RWPE2 (cell line): ENCODE results near the gene ALG9.

Experiments
- ATAC-seq: fragments of 200-7000 bp; cut with Tn5 transposase; 3 replicates; pipeline ENCODE4 v1.9.1; 2021; ENCODE audit warnings: low read depth
- DNase-seq: peaks from one replicate; pipeline ENCODE4 v3.0.0-alpha.2; 2020; ENCODE audit warnings: low spot score
- H3K27ac ChIP-seq: fragments of 450-650 bp; 2 replicates; pipeline ENCODE4 v1.5.1; 2017; ENCODE audit warnings: mild to moderate bottlenecking; ENCODE audit not compliant: poor library complexity, severe bottlenecking
- H3K27me3 ChIP-seq: fragments of 250-450 bp; sonication (Bioruptor Pico); 2 replicates; pipeline ENCODE4 v1.5.1; 2021; ENCODE audit warnings: mild to moderate bottlenecking, moderate library complexity; ENCODE audit not compliant: insufficient read depth, poor library complexity, severe bottlenecking
- H3K36me3 ChIP-seq: fragments of 250-450 bp; sonication (Bioruptor Pico); 2 replicates; pipeline ENCODE4 v1.5.1; 2020; ENCODE audit warnings: low read depth, mild to moderate bottlenecking, moderate library complexity
- H3K4me1 ChIP-seq: fragments of 250-450 bp; sonication (Bioruptor Pico); 2 replicates; pipeline ENCODE4 v1.5.1; 2021; ENCODE audit warnings: mild to moderate bottlenecking, moderate library complexity; ENCODE audit not compliant: insufficient read depth, poor library complexity, severe bottlenecking
- H3K4me3 ChIP-seq: fragments of 250-450 bp; sonication (Bioruptor Pico); 2 replicates; pipeline ENCODE4 v1.5.1; 2021; ENCODE audit warnings: mild to moderate bottlenecking, moderate library complexity; ENCODE audit not compliant: severe bottlenecking
- H3K9me3 ChIP-seq: fragments of 250-450 bp; sonication (Bioruptor Pico); 2 replicates; pipeline ENCODE4 v1.5.1; 2021; ENCODE audit warnings: mild to moderate bottlenecking, moderate library complexity; ENCODE audit not compliant: severe bottlenecking
- CTCF ChIP-seq: fragments of 450-650 bp; IDR thresholded peaks from one replicate; pipeline ENCODE4 v1.5.1; 2017; ENCODE audit warnings: mild to moderate bottlenecking, moderate library complexity; ENCODE audit not compliant: poor library complexity, severe bottlenecking

The ALG9 gene

GRCh38 chr11:111912535-111912934, 41.2 kb upstream of the ALG9 start, which contains the start of gene HSPB2:
Gene HSPB2 (plus strand): TSS chr11:111912734. CDS start chr11:111912830, 96 bp downstream.
- H3K36me3 ChIP-seq = no peaks in the 10 kb centered on the region
- H3K27me3 ChIP-seq = no peaks in the 10 kb centered on the region
- ATAC-seq (no peak), DNase-seq (no peak)
- no peak for TF ChIP-seq CTCF
- H3K4me3 ChIP-seq = no peak within 1 kb of the TSS
- peaks cover 10% of the 10 kb centered on the region for H3K4me1 ChIP-seq
- peak within 1 kb of the TSS; percentile 11 for H3K27ac ChIP-seq
- no peaks in the 10 kb centered on the region for H3K9me3 ChIP-seq

DNA sequence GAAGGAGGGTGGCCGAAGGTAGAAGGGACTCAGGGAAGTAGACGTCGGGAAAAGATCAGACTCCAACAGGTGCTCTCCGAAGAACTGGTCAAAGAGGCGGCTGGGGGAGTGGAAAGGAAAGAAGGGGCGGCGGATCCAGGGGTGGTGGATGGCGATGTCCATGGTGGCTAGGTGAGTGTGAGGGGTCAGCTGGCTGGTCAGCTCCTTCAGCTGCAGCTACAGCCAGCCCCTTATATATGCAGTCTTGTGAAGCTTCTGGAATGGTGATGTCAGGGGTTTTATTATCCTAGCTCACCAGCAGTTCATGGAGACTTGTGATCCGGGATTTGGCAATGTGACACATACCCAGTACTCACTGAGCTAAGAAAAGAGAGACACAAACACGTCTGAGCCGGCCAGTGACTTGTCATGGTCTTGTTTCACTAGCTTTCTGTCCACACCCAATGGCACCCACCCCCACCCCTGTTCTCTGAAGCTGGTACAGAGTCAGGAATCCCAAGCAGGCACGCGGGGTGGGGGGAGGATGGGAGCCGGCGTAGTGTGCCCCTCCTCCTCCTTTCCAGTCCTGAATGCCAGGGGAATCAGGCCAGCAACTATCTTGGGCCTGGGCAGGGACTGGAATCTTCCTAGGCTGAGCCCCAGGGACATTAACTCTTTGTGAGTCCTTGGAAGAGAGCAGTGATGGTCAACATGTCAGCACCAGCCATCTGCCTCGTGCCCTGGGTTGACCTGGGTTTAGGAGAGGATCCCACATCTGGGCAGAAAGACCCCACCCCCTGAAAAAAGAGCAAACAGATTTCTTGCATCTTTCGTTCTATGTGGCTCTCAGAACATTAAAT, 40.4 kb upstream of the ALG9 start, which contains the start of gene CRYAB:
CRYAB (minus strand) TSS at position 208 of the 839 bp plus-strand sequence; CDS start at position 162, 46 bp downstream.
- peak within 1 kb of the TSS; percentile 11 for H3K27ac ChIP-seq
- H3K4me3 ChIP-seq = no peak within 1 kb of the TSS
- peaks cover 10% of the 10 kb centered on the region for H3K4me1 ChIP-seq
- DNase-seq (peak; percentile 68), ATAC-seq (peak; percentile 76)
- H3K36me3 ChIP-seq = no peaks in the 10 kb centered on the region
- no peaks in the 10 kb centered on the region for H3K27me3 ChIP-seq
- TF ChIP-seq CTCF = no peak
- H3K9me3 ChIP-seq = no peaks in the 10 kb centered on the region

DNA sequence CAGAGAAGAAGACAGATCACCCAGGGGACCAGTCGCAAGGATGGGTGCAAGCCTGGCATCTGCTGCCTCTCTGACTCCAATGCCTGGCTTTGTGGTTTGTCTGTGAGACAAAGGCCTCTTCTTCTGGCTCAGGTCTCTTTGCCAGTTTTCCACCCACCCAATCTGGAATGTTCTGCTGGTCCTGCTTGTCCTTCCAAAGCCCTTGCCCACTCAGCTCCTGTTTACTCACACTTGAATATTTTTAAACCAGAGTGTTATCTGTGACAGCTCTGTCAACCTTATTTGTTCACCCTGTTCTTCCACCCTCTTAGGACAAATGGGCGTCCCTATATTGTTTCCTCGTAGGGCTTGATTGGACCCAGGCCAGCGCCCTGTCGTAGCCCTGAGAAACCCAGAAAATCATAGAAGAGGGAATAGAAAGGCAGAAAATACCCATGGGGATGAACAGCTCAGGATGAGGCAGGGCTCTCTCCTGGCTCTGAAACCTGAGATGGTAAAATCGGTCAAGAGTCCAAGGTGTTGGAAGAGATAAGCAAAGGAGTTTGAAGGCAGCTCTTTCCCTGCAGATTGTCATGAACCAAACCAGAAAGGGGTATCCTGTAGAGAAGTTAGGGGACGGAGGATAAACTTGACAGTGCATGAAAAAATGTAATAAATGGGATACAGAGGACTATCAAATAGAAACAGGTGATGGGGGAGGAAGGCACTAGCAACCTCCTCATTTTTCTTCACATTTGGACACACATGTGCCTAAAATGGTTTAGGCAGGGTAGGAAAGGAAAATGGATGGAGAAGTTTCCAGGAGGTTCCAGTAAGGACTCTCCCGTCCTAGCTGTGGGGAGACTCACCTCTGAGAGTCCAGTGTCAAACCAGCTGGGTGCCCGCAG, 39.5 kb upstream of the ALG9 start:
- no peak for TF ChIP-seq CTCF
- Histone ChIP-seq H3K36me3 (no peaks in the 10 kb centered on the region), H3K9me3 (no peaks in the 10 kb centered on the region), H3K27ac (no peak overlapping the region), H3K27me3 (no peaks in the 10 kb centered on the region), H3K4me1 (peaks cover 10% of the 10 kb centered on the region), H3K4me3 (no peak overlapping the region)
- ATAC-seq (no peak), DNase-seq (no peak)

DNA sequence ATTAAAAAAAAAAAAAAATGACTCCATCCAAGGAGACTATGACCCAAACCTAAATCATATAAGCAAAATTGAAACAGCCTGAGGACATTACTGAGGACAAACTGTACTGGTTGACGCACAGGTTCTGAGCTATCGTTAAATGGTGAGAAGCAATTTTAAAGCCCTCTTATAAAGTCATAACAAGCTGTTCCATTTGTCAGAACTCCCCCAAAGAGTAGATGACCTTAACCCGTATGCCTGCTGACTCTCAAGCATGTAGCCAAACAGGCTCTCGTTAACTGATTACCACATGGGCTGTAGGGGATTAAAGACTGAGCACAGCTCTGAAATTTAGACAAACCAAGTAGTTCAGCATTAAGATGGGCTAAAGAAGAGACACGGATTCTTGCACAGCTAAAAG, 38.0 kb upstream of the ALG9 start:
- DNase-seq = no peak
- ATAC-seq = no peak
- no peak overlapping the region for H3K4me3 ChIP-seq
- no peaks in the 10 kb centered on the region for H3K9me3 ChIP-seq
- no peak for TF ChIP-seq CTCF
- H3K4me1 ChIP-seq = peaks cover 10% of the 10 kb centered on the region
- H3K27ac ChIP-seq = no peak overlapping the region
- H3K27me3 ChIP-seq = no peaks in the 10 kb centered on the region
- no peaks in the 10 kb centered on the region for H3K36me3 ChIP-seq
